ENCODE data around the gene ADI1. TPM values are rescaled to one million over a fixed set of nuclear protein-coding genes. Genes with fewer than 3 reads are reported as not detected.
A peak's percentile ranks its signal among the peaks of the same experiment; 100 is the strongest.

The ADI1 gene
- total and polyA plus RNA-seq, 12 donors = 49.2 to 204 (median 166) TPM

GRCh38 chr2:3527886-3528785, 8.8 kb upstream of the ADI1 start:
- ATAC-seq (no peak), DNase-seq (no peak)
- no peaks in the 10 kb centered on the region for H3K27me3 ChIP-seq
- intact Hi-C loops (cut with DNase I) = no loop called here
- TF ChIP-seq, protein P1, sequence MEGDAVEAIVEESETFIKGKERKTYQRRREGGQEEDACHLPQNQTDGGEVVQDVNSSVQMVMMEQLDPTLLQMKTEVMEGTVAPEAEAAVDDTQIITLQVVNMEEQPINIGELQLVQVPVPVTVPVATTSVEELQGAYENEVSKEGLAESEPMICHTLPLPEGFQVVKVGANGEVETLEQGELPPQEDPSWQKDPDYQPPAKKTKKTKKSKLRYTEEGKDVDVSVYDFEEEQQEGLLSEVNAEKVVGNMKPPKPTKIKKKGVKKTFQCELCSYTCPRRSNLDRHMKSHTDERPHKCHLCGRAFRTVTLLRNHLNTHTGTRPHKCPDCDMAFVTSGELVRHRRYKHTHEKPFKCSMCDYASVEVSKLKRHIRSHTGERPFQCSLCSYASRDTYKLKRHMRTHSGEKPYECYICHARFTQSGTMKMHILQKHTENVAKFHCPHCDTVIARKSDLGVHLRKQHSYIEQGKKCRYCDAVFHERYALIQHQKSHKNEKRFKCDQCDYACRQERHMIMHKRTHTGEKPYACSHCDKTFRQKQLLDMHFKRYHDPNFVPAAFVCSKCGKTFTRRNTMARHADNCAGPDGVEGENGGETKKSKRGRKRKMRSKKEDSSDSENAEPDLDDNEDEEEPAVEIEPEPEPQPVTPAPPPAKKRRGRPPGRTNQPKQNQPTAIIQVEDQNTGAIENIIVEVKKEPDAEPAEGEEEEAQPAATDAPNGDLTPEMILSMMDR (IDR thresholded peaks at IDR 0.05) = no peak
- H3K4me3 ChIP-seq = no peak overlapping the region
- peaks cover 0 to 28% (median 0%) of the 10 kb centered on the region in 9 donors for H3K36me3 ChIP-seq
- H3K9me3 ChIP-seq = no peaks in the 10 kb centered on the region
- 86 to 90% methylated on average over 40 of the region's 40 CpGs for WGBS, 2 donors
- H3K4me1 ChIP-seq = peaks cover 5 to 36% (median 28%) of the 10 kb centered on the region in 9 donors
- H3K27ac ChIP-seq = no peak overlapping the region

GRCh38 chr2:3526871-3527270, 7.5 kb upstream of the ADI1 start:
- intact Hi-C loops (cut with DNase I) = no loop called here
- Histone ChIP-seq H3K36me3 (peaks cover 0 to 16% (median 0%) of the 10 kb centered on the region in 9 donors), H3K4me1 (peaks cover 5 to 36% (median 30%) of the 10 kb centered on the region in 9 donors), H3K27ac (no peak overlapping the region), H3K9me3 (no peaks in the 10 kb centered on the region), H3K27me3 (no peaks in the 10 kb centered on the region), H3K4me3 (no peak overlapping the region)
- no peak for DNase-seq
- ATAC-seq = peak in 1 of 8 donors; percentile 20
- 94 to 96% methylated on average over 20 to 22 of the region's 22 CpGs for WGBS, 2 donors
- TF ChIP-seq, protein P1 (IDR thresholded peaks at IDR 0.05) = no peak

- ATAC-seq = no peak
- H3K27ac ChIP-seq = peak overlapping the region in 9 of 10 donors; percentile 31 to 86 (median 66)
- no peak for DNase-seq
- no peak overlapping the region for H3K4me3 ChIP-seq
- no peaks in the 10 kb centered on the region for H3K9me3 ChIP-seq
- peaks cover 5 to 61% (median 51%) of the 10 kb centered on the region in 9 donors for H3K4me1 ChIP-seq
- no peaks in the 10 kb centered on the region for H3K36me3 ChIP-seq
- intact Hi-C loops (cut with DNase I) = no loop called here
- no peaks in the 10 kb centered on the region for H3K27me3 ChIP-seq
- 21 to 41% methylated on average over 4 of the region's 4 CpGs for WGBS, 2 donors
- TF ChIP-seq, protein P1 (IDR thresholded peaks at IDR 0.05) = no peak
Observed at GRCh38 chr2:3523551-3524041, 4.3 kb upstream of the ADI1 start.

GRCh38 chr2:3522961-3523421, 3.7 kb upstream of the ADI1 start:
- intact Hi-C loops (cut with DNase I) = no loop called here
- Histone ChIP-seq H3K27me3 (no peaks in the 10 kb centered on the region), H3K36me3 (no peaks in the 10 kb centered on the region), H3K4me1 (peaks cover 5 to 63% (median 53%) of the 10 kb centered on the region in 9 donors), H3K9me3 (no peaks in the 10 kb centered on the region), H3K27ac (peak overlapping the region in 9 of 10 donors; percentile 9 to 86 (median 66)), H3K4me3 (peak overlapping the region in 1 of 10 donors; percentile 18)
- ATAC-seq (no peak), DNase-seq (no peak)
- 31 to 40% methylated on average over 13 of the region's 13 CpGs for WGBS, 2 donors
- TF ChIP-seq, protein P1 (IDR thresholded peaks at IDR 0.05) = no peak
